H1 (cell line): ENCODE measurements around the gene C2orf80.

Source experiments
- ATF3 ChIP-seq: IDR thresholded peaks from 2 replicates; pipeline ENCODE4 v1.6.1; 2011; ENCODE audit warnings: low read depth, mild to moderate bottlenecking, low read length; ENCODE audit not compliant: insufficient read depth
- BACH1 ChIP-seq: IDR thresholded peaks from 2 replicates; pipeline ENCODE4 v1.6.1; 2012; ENCODE audit warnings: low read length, improper control_type of control experiment
- BCL11A ChIP-seq, 2 experiments: IDR thresholded peaks; one replicate each; pipeline ENCODE4 v1.6.1; 2011; ENCODE audit warnings: low read depth in 2 of 2, low read length in 2 of 2, mild to moderate bottlenecking in 2 of 2
- CTCF ChIP-seq, 3 experiments: IDR thresholded peaks; 1 replicate in 2 of 3; 2 replicates in 1 of 3; pipeline versions ENCODE4 v1.5.1 to v1.6.1; 2011; ENCODE audit warnings: low read length in 3 of 3, mild to moderate bottlenecking in 3 of 3, inconsistent platforms in 2 of 3, low read depth in 1 of 3, moderate library complexity in 1 of 3; ENCODE audit not compliant: insufficient read depth in 1 of 3; ENCODE audit errors: control extremely low read depth in 1 of 3
- EZH2 ChIP-seq: fragments of 200-600 bp; sonication (generic); IDR thresholded peaks from 2 replicates; pipeline ENCODE4 v1.7.1; 2012; ENCODE audit warnings: low read depth, mild to moderate bottlenecking, moderate library complexity, low read length, inconsistent platforms; ENCODE audit not compliant: severe bottlenecking
- KDM1A ChIP-seq: fragments of 200-600, 300-600 bp; sonication (generic); IDR thresholded peaks from 2 replicates; pipeline ENCODE4 v1.7.1; 2016; ENCODE audit warnings: mild to moderate bottlenecking, low read length, borderline replicate concordance
- MAX ChIP-seq: IDR thresholded peaks from 2 replicates; pipeline ENCODE4 v1.6.1; 2012; ENCODE audit warnings: inconsistent platforms
- POLR2AphosphoS5 ChIP-seq: IDR thresholded peaks from 2 replicates; pipeline ENCODE4 v1.6.1; 2011; ENCODE audit warnings: low read depth, low read length
- TAF1 ChIP-seq: IDR thresholded peaks from 2 replicates; pipeline ENCODE4 v1.6.1; 2011; ENCODE audit warnings: mild to moderate bottlenecking, low read depth, low read length

- TF ChIP-seq CTCF (IDR thresholded peaks at IDR 0.05; ENCODE audit: control extremely low read depth in 1 of 3, insufficient read depth in 1 of 3, low read depth in 1 of 3, low read length in 3 of 3) (no peak), KDM1A (no peak), ATF3 (no peak), BCL11A (IDR thresholded peaks at IDR 0.05; ENCODE audit: low read depth in 2 of 2, low read length in 2 of 2) (no peak), POLR2AphosphoS5 (no peak), EZH2 (no peak), BACH1 (no peak), MAX (no peak), TAF1 (no peak)
Observed at GRCh38 chr2:208129744-208130711, 59.8 kb downstream of the C2orf80 start, which contains the start of gene CRYGC.
